Kidney capillary endothelial cell (primary cell): ENCODE results near the gene NXNL1.
A peak's percentile ranks its signal among the peaks of the same experiment; 100 is the strongest.
"Not testable (repeated sequence)": the region's sequence is repeated elsewhere in the genome, so short reads cannot be mapped to it uniquely, and the experiment has no call there.

Experiments
- DNase-seq: peaks from one replicate; pipeline ENCODE4 v3.0.0-alpha.2; 2018; ENCODE audit warnings: low spot score

The NXNL1 gene, protein sequence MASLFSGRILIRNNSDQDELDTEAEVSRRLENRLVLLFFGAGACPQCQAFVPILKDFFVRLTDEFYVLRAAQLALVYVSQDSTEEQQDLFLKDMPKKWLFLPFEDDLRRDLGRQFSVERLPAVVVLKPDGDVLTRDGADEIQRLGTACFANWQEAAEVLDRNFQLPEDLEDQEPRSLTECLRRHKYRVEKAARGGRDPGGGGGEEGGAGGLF

DNA sequence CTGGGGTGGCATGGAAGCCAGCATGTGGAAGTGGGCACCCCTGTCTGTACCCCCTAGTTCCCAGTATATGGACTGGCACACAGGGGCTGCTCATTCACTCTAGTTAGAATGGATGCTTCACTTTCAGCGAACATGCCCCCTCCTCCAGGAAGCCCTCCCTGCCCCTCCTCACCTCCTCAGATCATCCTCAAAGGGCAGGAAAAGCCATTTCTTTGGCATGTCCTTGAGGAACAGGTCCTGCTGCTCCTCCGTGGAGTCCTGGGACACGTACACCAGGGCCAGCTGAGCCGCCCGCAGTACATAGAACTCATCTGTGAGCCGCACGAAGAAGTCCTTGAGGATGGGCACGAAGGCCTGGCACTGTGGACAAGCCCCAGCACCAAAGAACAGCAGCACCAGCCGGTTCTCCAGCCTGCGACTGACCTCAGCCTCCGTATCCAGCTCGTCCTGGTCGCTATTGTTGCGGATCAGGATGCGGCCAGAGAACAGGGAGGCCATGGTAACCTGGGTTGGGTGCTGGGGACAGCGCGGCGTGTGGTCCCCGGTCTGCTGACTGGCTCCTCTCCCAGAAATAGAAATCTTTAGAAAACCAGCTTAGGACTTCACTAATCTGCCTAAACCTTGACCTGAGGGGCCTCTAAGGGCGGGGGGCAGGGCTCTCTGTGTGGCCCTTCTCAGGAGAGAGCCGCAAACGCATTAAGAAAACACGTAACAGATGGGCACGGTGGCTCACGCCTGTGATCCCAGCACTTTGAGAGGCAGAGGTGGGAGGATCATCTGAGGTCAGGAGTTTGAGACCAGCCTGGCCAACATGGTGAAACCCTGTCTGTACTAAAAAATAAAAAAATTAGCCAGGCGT lies at the start of gene NXNL1:
NXNL1 (minus strand) TSS at position 555 of the 859 bp plus-strand sequence; CDS start at position 498, 57 bp downstream.
- DNase-seq: no peak

DNA sequence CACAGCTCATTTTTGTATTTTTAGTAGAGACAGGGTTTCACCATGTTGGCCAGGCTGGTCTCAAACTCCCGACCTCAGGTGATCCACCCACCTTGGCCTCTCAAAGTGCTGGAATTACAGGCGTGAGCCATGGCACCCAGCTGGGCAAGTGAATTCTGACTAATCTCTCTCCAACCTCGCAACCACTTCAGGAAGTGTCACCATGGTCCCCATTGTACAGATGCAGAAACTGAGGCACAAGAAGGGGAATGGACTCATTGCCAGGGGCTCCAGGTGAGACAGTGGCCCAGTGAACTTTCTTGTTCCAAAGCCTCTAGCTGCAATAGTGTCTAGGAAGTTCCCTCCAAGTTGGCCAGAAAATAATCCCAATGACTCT lies 47.8 kb upstream of the NXNL1 start:
- DNase-seq: not testable (repeated sequence)

DNA sequence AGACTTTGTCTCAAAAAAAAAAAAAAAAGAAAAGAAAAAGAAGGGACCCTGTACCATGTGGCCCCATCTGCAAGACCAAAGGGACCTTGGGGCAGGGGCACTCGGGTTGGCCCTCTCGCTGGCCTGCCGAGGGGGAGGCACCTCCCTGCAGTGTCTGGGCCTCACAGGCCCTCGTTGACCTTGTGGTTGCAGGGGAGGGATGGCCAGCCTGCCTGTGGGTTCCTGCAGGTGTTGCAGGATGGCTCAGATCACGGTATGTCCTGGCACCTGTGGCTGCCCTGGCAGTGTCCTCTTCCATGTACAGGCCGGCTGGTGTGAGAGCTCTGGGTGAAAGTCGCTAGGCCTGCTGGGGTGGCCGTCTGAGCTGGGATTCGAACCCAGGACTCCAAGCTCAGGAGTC lies 46.0 kb upstream of the NXNL1 start:
- DNase-seq: no peak

DNA sequence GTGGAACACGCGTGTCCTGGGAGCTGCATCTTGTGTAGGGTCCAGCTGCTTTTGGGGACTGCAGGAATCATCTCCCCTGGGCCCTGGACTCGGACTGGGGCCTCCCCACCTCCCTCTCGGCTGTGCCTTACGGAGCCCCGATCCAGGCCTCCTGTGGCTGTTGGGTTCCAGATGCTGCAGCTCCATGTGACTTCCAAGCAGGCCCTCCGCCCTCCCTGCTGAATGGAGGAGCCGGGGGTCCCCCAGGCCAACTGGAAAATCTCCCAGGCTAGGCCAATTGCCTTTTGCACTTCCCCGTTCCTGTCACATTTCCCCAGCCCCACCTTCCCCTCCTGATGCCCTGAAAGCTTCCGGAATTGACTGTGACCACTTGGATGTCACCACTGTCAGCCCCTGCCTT lies 44.5 kb upstream of the NXNL1 start:
- no peak for DNase-seq

DNA sequence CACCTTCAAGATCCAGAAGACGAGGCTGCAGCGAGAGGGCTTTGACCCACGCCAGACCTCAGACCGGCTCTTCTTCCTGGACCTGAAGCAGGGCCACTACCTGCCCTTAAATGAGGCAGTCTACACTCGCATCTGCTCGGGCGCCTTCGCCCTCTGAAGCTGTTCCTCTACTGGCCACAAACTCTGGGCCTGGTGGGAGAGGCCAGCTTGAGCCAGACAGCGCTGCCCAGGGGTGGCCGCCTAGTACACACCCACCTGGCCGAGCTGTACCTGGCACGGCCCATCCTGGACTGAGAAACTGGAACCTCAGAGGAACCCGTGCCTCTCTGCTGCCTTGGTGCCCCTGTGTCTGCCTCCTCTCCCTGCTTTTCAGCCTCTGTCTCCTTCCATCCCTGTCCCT lies 43.7 kb upstream of the NXNL1 start:
- no peak for DNase-seq

DNA sequence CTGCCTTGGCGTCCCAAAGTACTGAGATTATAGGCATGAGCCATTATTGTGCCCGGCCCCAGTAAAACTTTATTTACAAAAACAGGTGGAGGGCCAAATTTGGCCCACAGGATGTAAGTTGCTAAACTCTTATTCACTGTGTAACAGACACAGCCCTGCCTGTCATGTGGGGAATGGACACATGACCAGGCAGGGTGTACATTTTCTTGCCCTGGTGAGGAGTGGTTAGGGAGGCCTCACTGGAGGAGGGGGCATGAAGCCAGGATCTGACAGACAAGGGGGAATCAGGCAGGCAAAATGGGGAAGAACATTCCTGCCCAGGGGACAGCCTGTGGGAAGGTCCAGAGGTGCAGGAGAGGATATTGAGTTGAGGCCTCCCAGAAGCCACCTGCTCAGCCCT lies 43.3 kb upstream of the NXNL1 start:
- DNase-seq: no peak

DNA sequence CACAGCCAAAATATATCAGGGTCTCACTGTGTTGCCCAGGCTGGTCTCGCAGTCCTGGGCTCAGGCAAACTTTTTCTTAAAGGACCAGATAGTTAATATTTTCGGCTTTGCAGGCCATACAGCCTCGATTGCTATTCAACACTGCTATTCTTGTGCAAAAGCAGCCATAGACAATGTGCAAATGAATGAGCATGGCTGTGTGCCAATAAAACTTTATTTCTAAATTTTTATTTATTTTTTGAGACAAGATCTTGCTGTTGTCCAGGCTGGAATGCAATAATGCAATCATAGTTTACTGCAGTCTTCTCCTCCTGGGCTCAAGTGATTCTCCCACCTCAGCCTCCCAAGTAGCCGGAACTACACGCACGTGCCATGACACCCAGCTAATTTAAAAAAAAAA lies 42.5 kb upstream of the NXNL1 start:
- DNase-seq: no peak

DNA sequence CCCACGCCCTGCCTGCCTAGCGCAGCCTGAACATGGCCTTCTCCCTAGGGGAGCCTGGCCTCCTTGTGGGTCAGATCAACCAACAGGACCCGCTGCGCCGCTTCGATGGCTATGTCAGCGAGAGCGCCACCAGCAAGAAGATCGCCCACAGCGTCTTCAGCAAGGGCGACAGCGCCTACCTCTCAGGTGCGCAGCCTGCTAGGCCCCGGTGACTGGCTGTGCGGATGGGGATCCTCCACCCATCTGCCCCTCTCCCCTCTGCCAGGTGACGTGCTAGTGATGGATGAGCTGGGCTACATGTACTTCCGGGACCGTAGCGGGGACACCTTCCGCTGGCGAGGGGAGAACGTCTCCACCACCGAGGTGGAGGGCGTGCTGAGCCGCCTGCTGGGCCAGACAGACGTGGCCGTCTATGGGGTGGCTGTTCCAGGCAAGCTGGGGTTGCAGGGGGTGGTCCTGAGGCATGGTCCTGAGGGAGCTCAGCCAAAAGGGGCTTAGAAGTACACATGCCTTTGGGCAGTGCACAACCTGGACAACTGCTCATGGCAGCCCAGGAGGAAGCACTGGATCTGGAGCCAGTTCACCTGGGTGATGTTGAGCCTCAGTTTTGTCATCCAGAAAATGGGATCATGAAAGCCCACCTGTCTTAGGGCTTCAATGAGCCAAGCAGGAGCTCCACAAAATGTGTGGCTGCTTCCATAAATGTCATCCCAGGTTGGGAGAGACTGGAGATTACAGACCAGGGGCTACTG lies 39.9 kb upstream of the NXNL1 start:
- no peak for DNase-seq

DNA sequence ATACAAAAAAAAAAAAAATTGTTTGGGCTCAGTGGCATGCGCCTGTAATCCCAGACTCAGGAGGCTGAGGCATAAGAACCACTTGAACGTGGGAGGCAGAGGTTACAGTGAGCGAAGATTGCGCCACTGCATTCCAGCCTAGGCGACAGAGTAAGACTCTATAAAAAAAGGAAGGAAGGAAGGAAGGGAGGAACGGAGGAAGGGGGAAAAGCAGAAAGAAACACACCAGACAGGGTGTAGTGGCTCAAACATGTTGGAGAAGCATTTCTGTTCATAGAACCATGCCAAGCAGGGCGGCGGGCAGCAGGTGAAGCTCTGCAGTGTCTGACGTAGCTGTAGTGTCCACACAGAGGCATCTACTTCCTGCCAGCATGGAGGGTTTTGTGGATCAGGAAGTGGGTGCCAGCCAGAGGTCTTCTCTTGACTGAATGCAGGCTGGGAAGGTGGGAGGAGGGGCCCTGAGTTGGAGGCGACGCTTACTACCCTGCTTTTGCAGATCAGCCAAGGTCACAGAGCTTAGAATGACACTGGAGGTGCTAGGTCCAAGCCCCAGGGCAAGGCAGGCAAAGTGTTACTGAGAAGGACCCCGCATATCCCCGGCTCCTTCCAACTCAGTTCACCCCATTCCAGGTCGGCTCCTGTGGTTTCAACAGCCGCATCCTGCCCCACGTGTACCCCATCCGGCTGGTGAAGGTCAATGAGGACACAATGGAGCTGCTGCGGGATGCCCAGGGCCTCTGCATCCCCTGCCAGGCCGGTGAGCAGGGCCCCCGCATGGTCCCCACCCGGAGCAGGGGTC lies 39.1 kb upstream of the NXNL1 start:
- no peak for DNase-seq

DNA sequence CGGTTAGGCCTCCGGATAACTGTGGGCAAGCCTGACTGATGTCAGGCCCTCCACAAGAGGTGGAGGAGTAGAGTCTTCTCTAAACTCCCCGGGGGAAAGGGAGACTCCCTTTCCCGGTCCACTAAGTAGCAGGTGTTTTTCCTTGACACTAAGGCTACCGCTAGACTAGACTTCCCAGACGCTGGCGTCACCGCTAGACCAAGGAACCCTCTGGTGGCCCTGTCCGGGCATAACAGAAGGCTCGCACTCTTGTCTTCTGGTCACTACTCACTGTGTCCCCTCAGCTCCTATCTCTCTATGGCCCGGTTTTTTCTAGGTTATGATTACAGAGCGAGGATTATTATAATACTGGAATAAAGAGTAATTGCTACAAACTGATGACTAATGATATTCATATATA lies 38.3 kb upstream of the NXNL1 start:
- not testable (repeated sequence) for DNase-seq

DNA sequence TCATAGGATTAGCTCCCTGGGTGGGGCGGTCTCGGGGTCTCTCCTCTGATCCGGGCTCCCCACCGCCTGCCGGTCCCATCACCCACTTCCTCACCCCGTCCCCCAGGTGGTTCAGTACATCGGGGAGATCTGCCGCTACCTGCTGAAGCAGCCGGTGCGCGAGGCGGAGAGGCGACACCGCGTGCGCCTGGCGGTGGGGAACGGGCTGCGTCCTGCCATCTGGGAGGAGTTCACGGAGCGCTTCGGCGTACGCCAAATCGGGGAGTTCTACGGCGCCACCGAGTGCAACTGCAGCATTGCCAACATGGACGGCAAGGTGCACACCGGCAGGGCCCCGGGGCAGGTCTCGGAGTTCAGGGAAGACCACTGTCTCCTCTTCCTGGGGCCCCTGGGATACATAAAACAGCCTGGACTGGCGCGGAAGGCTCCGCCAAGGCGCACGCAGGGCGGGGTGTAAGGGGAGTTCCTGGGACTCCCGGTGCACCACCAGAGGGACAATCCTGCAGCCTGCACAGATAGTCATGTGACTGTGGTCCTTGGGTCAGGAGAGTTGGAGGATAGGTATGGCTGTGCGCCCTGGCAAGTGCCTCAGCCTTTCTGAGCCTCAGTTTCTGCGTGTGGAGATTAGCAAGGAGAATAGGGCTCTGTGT lies 36.5 kb upstream of the NXNL1 start:
- no peak for DNase-seq

DNA sequence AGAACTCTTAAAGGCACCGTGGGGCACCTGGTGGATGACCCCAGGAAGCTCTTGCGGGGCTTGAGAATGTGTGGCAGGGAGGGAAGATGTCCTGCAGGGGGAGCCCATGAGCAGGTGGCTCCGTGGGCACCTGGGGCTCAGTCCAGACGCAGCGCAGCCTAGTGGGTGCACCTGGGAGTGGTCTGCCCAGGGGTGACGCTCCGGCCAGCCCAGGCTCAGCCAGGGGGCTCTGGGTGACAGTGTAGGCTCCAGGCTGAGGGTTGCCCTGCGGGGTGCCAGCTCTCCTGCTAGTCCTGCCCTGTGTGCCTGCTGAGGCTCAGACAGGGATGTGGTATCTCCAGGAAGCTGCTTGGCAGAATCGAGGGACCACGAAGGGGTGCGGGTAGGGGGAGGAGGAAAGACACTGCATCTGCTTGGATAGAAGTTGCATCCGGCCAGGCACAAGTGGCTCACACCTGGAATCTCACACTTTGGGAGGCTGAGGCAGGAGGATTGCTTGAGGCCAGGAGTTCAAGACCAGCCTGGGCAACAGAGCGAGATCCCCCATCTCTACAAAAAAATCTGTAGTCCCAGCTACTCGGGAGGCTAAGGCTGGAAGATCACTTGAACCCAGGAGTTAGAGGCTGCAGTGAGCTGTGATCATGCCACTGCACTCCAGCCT lies 35.7 kb upstream of the NXNL1 start:
- DNase-seq: peak; percentile 83

DNA sequence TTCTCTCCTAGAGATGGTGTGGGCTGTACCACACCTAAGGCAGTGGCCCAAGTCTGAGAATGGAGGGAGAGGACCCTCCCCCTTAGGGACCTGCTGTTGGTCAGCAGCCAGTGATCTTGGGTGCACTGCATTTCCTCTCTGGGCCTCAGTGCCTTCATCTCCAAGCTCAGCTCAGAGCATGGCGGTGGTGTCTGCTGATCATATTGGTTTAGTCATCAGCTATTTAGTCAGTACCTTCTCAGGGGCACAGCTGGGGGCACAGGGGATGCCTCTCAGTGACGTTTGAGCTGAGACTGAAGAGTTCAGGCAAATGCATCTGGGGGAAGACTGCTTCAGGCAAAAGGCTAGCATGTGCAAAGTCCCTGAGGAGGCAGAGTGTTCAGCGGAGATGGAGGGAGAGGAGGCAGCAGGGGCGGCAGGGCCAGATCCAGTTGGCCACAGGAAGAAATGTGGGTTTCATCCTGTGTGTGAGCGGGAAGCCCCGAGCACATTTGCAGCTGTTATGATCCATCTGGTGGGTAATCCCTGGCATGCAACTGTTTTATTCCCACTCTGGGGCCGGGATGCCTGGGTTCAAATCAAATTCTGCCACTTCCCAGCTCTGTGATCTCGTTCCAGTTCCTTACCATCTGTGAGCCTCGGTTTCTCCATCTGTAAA lies 35.0 kb upstream of the NXNL1 start:
- DNase-seq: no peak

DNA sequence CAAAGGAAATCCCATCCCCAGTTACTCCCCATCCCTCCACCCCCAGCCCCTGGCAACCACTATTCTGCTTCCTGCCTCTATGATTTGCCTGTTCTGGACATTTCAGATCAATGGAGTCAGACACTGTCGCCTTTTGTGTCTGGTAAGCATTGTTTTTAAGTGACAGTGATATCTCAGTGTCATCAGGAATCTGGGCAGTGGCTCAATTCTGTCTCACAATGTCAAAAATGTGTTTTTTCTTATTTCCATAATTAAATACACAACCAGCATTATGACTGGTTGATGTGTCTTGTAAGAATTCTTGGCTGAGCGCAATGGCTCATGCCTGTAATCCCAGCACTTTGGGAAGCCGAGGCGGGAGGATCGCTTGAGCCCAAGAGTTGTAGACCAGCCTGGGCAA lies 30.6 kb upstream of the NXNL1 start:
- peak; percentile 56 for DNase-seq

DNA sequence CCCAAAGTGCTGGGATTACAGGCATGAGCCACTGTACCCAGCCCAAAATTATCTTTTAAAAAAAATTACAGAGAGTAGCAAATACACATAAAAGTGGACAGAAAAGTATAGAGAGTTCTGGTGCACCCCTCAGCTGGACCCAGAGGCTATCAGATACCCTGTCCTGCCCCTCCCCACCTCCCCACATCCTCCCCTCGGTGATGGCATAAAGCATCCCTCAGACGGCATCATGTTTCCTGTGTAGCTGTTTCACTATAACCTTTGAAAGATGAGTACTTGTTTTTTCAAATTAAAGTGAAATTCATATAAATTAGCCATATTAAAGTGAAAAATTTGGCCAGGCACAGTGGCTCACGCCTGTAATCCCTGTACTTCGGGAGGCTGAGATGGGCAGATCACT lies 29.7 kb upstream of the NXNL1 start:
- no peak for DNase-seq

DNA sequence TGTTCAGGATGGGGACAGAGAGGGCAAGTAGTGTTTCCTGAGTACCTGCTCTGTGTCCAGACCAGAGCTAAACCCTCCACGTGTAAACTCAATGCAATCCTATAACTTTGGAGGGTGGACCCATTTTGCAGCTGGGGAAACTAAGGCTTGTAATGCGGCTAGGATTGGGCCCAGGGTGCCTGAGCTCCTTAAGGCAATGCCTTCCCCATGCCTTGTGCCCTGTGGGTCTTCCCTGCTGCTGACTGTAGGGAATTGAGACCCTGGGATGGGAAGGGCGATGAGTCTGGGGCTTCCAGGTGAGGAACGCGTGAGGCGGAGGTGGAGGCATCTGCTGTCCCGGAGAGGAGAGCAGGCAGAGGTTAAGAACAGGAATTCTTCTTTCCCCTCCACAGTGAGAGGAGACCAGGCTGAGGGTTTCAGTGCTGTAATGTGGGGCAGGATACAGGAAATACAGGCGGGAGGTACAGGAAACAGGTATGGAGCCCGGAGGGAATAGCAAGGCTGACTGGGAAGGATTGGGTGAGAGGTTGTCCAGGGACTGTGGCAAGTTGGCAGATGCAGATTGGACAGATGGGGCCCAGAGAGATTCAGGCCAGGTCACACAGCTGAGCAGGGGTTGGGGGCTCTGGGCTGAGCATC lies 28.8 kb upstream of the NXNL1 start:
- no peak for DNase-seq

DNA sequence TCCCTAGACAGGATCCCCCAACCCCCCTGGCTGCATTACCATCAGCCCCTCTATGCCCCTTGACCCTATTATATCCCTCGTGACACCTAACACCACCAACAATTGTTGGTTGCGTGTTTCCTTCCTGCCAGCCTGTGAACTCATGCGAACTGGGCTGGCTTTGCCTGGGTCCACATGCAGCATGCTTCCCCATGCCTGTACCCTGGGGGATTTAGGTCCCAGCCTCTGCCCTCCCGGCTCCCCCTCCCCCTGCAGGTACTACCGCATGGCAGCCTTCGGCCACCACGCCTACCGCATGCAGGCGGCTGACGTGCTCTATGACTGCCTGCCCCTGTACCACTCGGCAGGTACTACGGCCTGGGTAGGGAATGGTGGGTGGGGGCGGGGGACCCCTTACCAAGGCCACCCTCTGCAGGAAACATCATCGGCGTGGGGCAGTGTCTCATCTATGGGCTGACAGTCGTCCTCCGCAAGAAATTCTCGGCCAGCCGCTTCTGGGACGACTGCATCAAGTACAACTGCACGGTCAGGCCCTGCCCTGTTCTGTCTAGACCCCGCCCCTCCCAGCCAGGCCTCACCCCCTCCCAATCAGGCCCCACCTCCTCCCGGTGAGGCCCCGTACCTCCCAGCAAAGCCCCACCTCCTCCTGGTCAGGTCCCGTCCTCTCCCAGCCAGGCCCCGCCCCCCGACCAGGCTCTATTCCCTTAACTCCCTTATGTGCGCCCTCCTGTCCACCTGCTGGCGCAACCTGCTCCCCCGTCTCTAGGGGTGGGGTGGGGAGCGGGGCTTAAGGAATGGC lies 28.1 kb upstream of the NXNL1 start:
- peak; percentile 52 for DNase-seq

DNA sequence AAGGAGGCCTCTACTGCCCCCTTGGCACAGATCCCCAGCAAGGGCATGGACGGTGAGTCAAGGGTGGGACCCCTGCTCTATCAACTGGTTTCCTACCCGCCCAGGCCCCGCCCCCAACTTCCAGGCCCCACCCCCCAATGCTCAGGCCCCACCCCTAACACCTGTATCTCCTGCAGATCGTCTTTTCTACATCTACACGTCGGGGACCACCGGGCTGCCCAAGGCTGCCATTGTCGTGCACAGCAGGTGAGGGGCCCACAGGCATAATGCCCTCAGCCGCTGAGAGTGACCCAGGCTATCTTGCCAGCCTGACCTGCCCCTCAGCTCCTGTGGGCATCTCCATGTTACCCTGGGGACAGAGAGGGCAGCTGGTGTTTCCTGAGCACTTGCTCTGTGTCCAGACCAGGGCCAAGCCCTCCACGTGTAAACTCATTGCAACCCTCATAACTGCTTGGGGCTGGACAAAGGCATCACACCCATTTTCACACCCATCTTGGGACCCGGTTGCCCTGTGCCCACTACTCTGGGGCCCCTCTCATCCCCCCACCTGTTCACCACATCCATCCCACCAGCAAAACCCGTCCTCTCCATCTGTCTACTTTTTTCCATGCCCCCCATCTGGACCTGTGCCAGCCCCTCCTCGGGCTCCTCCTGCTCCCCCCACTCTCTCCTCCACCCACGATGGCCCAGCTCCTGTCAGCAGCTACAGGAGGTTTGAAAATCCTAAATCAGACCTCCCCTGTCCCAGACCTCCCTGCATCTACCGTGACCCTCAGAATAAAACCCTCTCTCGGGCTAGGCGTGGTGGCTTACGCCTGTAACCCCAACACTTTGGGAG lies 26.8 kb upstream of the NXNL1 start:
- no peak for DNase-seq
